Nephron progenitor cell (in vitro differentiated cells): ENCODE measurements around the gene CFHR2.

ENCODE experiments used
- DNase-seq: peaks from one replicate; pipeline ENCODE4 v3.0.0; 2021
- H3K27ac Mint-ChIP-seq: 2 replicates; pipeline ENCODE4 v1.8.0; 2021; ENCODE audit warnings: mild to moderate bottlenecking, moderate library complexity, mixed read lengths
- H3K27me3 Mint-ChIP-seq: 2 replicates; pipeline ENCODE4 v1.8.0; 2021; ENCODE audit warnings: mild to moderate bottlenecking, low read depth, mixed read lengths; ENCODE audit not compliant: poor library complexity
- H3K36me3 Mint-ChIP-seq: 2 replicates; pipeline ENCODE4 v1.8.0; 2021; ENCODE audit warnings: low read depth, mixed read lengths
- H3K4me1 Mint-ChIP-seq: 2 replicates; pipeline ENCODE4 v1.8.0; 2021; ENCODE audit warnings: mixed read lengths
- H3K4me3 Mint-ChIP-seq: 2 replicates; pipeline ENCODE4 v1.8.0; 2021; ENCODE audit warnings: mild to moderate bottlenecking, moderate library complexity, mixed read lengths
- H3K9me3 Mint-ChIP-seq: 2 replicates; pipeline ENCODE4 v1.8.0; 2021; ENCODE audit warnings: mild to moderate bottlenecking, moderate library complexity, mixed read lengths
- CTCF ChIP-seq: fragments of 200-600 bp; sonication (generic); IDR thresholded peaks from 2 replicates; pipeline ENCODE4 v1.5.0; 2021; ENCODE audit warnings: antibody characterized with exemption

The CFHR2 gene

GRCh38 chr1:196997423-196997822 is 53.9 kb downstream of the CFHR2 start:
- no peak for TF ChIP-seq CTCF
- Mint-ChIP-seq H3K27me3 (no peaks in the 10 kb centered on the region), H3K4me1 (peaks cover 2% of the 10 kb centered on the region), H3K4me3 (no peak overlapping the region), H3K27ac (no peak overlapping the region), H3K9me3 (peaks cover under 1% of the 10 kb centered on the region), H3K36me3 (no peaks in the 10 kb centered on the region)
- DNase-seq = no peak

GRCh38 chr1:197001828-197002227 is 58.3 kb downstream of the CFHR2 start:
- H3K27me3 Mint-ChIP-seq = no peaks in the 10 kb centered on the region
- H3K9me3 Mint-ChIP-seq = no peaks in the 10 kb centered on the region
- TF ChIP-seq CTCF = no peak
- H3K36me3 Mint-ChIP-seq = no peaks in the 10 kb centered on the region
- no peak for DNase-seq
- no peak overlapping the region for H3K27ac Mint-ChIP-seq
- H3K4me1 Mint-ChIP-seq = no peaks in the 10 kb centered on the region
- no peak overlapping the region for H3K4me3 Mint-ChIP-seq

GRCh38 chr1:197003132-197003531 is 59.6 kb downstream of the CFHR2 start:
- Mint-ChIP-seq H3K27me3 (no peaks in the 10 kb centered on the region), H3K4me3 (no peak overlapping the region), H3K36me3 (no peaks in the 10 kb centered on the region)

GRCh38 chr1:197008861-197009260 is 65.3 kb downstream of the CFHR2 start:
- H3K4me1 Mint-ChIP-seq = no peaks in the 10 kb centered on the region
- peak overlapping the region; percentile 1 for H3K27ac Mint-ChIP-seq
- no peak for DNase-seq
- no peak overlapping the region for H3K4me3 Mint-ChIP-seq
- TF ChIP-seq CTCF = no peak
- H3K27me3 Mint-ChIP-seq = no peaks in the 10 kb centered on the region
- no peaks in the 10 kb centered on the region for H3K36me3 Mint-ChIP-seq
- peaks cover 20% of the 10 kb centered on the region for H3K9me3 Mint-ChIP-seq

More at GRCh38 chr1:197003132-197003531, 59.6 kb downstream of the CFHR2 start:
- no peak for DNase-seq
- no peak for TF ChIP-seq CTCF
- Mint-ChIP-seq H3K4me1 (no peaks in the 10 kb centered on the region), H3K9me3 (no peaks in the 10 kb centered on the region), H3K27ac (no peak overlapping the region)
